WTC11 (cell line): ENCODE results near the gene GCFC2. TPM values are rescaled to one million over a fixed set of nuclear protein-coding genes. Genes with fewer than 3 reads are reported as not detected.

Experiments
- ATAC-seq: fragments of 200-7000 bp; cut with Tn5 transposase; 2 replicates; pipeline ENCODE4 v1.10.0; 2021; ENCODE audit warnings: mild to moderate bottlenecking, moderate library complexity
- CTCF ChIA-PET: fragments of 300-600 bp; sonication (Branson Sonifier 250); formaldehyde crosslinking; loops from one replicate; lab custom pipeline; 2021; ENCODE audit warnings: antibody characterized with exemption; lab: Charles Lee
- POLR2A ChIA-PET: fragments of 350-600 bp; sonication (Branson Sonifier 250); formaldehyde crosslinking; loops from one replicate; lab custom pipeline; 2021; ENCODE audit warnings: antibody characterized with exemption; lab: Charles Lee
- DNase-seq: peaks from one replicate; pipeline ENCODE4 v3.0.0; 2021; ENCODE audit warnings: low spot score
- H3K27ac Mint-ChIP-seq: 2 replicates; pipeline ENCODE4 v1.8.0; 2021; ENCODE audit warnings: mixed read lengths
- H3K27me3 Mint-ChIP-seq: 2 replicates; pipeline ENCODE4 v1.8.0; 2021; ENCODE audit warnings: low read depth, mild to moderate bottlenecking, moderate library complexity, mixed read lengths
- H3K36me3 Mint-ChIP-seq: 2 replicates; pipeline ENCODE4 v1.8.0; 2021; ENCODE audit warnings: mixed read lengths
- H3K4me1 Mint-ChIP-seq: 2 replicates; pipeline ENCODE4 v1.8.0; 2022; ENCODE audit warnings: mixed read lengths
- H3K4me3 Mint-ChIP-seq: 2 replicates; pipeline ENCODE4 v1.8.0; 2021; ENCODE audit warnings: mild to moderate bottlenecking, moderate library complexity, mixed read lengths
- H3K9me3 Mint-ChIP-seq: 2 replicates; pipeline ENCODE4 v1.8.0; 2021; ENCODE audit warnings: mixed read lengths
- ATF1 ChIP-seq: sonication (generic); formaldehyde crosslinking; IDR thresholded peaks from 2 replicates; pipeline ENCODE4 v1.8.1; 2023; ENCODE audit warnings: mild to moderate bottlenecking, moderate library complexity, missing genetic modification reagents
- ELF4 ChIP-seq: sonication (generic); formaldehyde crosslinking; IDR thresholded peaks from 2 replicates; pipeline ENCODE4 v1.8.1; 2022; ENCODE audit warnings: low read depth, mild to moderate bottlenecking, moderate library complexity, missing genetic modification reagents
- FOXK1 ChIP-seq: sonication (generic); formaldehyde crosslinking; IDR thresholded peaks from 2 replicates; pipeline ENCODE4 v1.8.0; 2022; ENCODE audit warnings: mild to moderate bottlenecking, moderate library complexity, missing genetic modification reagents
- GABPB1 ChIP-seq: sonication (generic); formaldehyde crosslinking; IDR thresholded peaks from 2 replicates; pipeline ENCODE4 v1.8.1; 2023; ENCODE audit warnings: mild to moderate bottlenecking, missing genetic modification reagents
- HMGA2 ChIP-seq: fragments of 250-450 bp; sonication (Bioruptor Pico); IDR thresholded peaks from 2 replicates; pipeline ENCODE4 v1.4.0; 2021; ENCODE audit warnings: mild to moderate bottlenecking, moderate library complexity
- NFATC4 ChIP-seq: fragments of 250-450 bp; sonication (Bioruptor Pico); IDR thresholded peaks from 2 replicates; pipeline ENCODE4 v1.9.0; 2021; ENCODE audit warnings: mild to moderate bottlenecking
- NFE2L1 ChIP-seq: sonication (generic); formaldehyde crosslinking; IDR thresholded peaks from 2 replicates; pipeline ENCODE4 v1.8.1; 2023; ENCODE audit warnings: missing genetic modification reagents
- NFYB ChIP-seq: sonication (generic); formaldehyde crosslinking; conservative IDR thresholded peaks from 2 replicates; pipeline ENCODE4 v1.8.0; 2022; ENCODE audit warnings: low read depth, missing genetic modification reagents
- NR3C1 ChIP-seq: sonication (generic); formaldehyde crosslinking; conservative IDR thresholded peaks from 2 replicates; pipeline ENCODE4 v1.8.1; 2023; ENCODE audit warnings: low read depth, mild to moderate bottlenecking, missing genetic modification reagents
- RORB ChIP-seq: fragments of 250-450 bp; sonication (Bioruptor Pico); IDR thresholded peaks from 2 replicates; pipeline ENCODE4 v1.9.0; 2021; ENCODE audit warnings: mild to moderate bottlenecking
- SMAD3 ChIP-seq: sonication (generic); formaldehyde crosslinking; IDR thresholded peaks from 2 replicates; pipeline ENCODE4 v1.8.0; 2022; ENCODE audit warnings: missing genetic modification reagents, mild to moderate bottlenecking, borderline replicate concordance
- SMAD4 ChIP-seq: sonication (generic); formaldehyde crosslinking; IDR thresholded peaks from 2 replicates; pipeline ENCODE4 v1.8.0; 2022; ENCODE audit warnings: mild to moderate bottlenecking, missing genetic modification reagents
- SOX15 ChIP-seq: fragments of 250-450 bp; sonication (Bioruptor Pico); IDR thresholded peaks from 2 replicates; pipeline ENCODE4 v1.9.0; 2021; ENCODE audit warnings: mild to moderate bottlenecking
- SP1 ChIP-seq: sonication (generic); formaldehyde crosslinking; conservative IDR thresholded peaks from 2 replicates; pipeline ENCODE4 v1.8.1; 2022; ENCODE audit warnings: missing genetic modification reagents
- TCF7 ChIP-seq: sonication (generic); formaldehyde crosslinking; IDR thresholded peaks from 2 replicates; pipeline ENCODE4 v1.8.0; 2022; ENCODE audit warnings: mild to moderate bottlenecking, low read depth, missing genetic modification reagents, moderate library complexity
- TEAD1 ChIP-seq: sonication (generic); formaldehyde crosslinking; IDR thresholded peaks from 2 replicates; pipeline ENCODE4 v1.8.0; 2022; ENCODE audit warnings: mild to moderate bottlenecking, missing genetic modification reagents
- TP53 ChIP-seq: sonication (generic); formaldehyde crosslinking; IDR thresholded peaks from 2 replicates; pipeline ENCODE4 v1.8.1; 2023; ENCODE audit warnings: mild to moderate bottlenecking, missing genetic modification reagents
- ZNF121 ChIP-seq: sonication (generic); formaldehyde crosslinking; IDR thresholded peaks from 2 replicates; pipeline ENCODE4 v1.8.0; 2023; ENCODE audit warnings: missing genetic modification reagents
- ZNF317 ChIP-seq: sonication (generic); formaldehyde crosslinking; IDR thresholded peaks from 2 replicates; pipeline ENCODE4 v1.8.1; 2023; ENCODE audit warnings: low read depth, mild to moderate bottlenecking, moderate library complexity, missing genetic modification reagents, borderline replicate concordance
- ZNF671 ChIP-seq: fragments of 250-450 bp; sonication (Bioruptor Pico); IDR thresholded peaks from 2 replicates; pipeline ENCODE4 v1.8.0; 2021; ENCODE audit warnings: mild to moderate bottlenecking
- total RNA-seq: library from RNA; stranded (reverse); gene quantifications from 3 replicates; pipeline ENCODE4 v1.2.3, GENCODE V29; 2021
- TF ChIP-seq, protein P1 (sequence below): sonication (generic); formaldehyde crosslinking; IDR thresholded peaks from 2 replicates; pipeline ENCODE4 v1.8.0; 2022; ENCODE audit warnings: mild to moderate bottlenecking, missing genetic modification reagents
- TF ChIP-seq, protein P2 (sequence below): sonication (generic); formaldehyde crosslinking; IDR thresholded peaks from 2 replicates; pipeline ENCODE4 v1.8.1; 2023; ENCODE audit warnings: mild to moderate bottlenecking, missing genetic modification reagents
- TF ChIP-seq, protein P3 (sequence below): sonication (generic); formaldehyde crosslinking; conservative IDR thresholded peaks from 2 replicates; pipeline ENCODE4 v1.8.1; 2023; ENCODE audit warnings: mild to moderate bottlenecking, low read depth, missing genetic modification reagents, moderate library complexity
- TF ChIP-seq, protein P4 (sequence below): sonication (generic); formaldehyde crosslinking; IDR thresholded peaks from 2 replicates; pipeline ENCODE4 v1.8.0; 2022; ENCODE audit warnings: mild to moderate bottlenecking, missing genetic modification reagents
- TF ChIP-seq, protein P5 (sequence below): sonication (generic); formaldehyde crosslinking; conservative IDR thresholded peaks from 2 replicates; pipeline ENCODE4 v1.8.1; 2022; ENCODE audit warnings: mild to moderate bottlenecking, missing genetic modification reagents

Gene GCFC2
- total RNA-seq, 1 experiment from 2014 or later, result 14.4 TPM

DNA sequence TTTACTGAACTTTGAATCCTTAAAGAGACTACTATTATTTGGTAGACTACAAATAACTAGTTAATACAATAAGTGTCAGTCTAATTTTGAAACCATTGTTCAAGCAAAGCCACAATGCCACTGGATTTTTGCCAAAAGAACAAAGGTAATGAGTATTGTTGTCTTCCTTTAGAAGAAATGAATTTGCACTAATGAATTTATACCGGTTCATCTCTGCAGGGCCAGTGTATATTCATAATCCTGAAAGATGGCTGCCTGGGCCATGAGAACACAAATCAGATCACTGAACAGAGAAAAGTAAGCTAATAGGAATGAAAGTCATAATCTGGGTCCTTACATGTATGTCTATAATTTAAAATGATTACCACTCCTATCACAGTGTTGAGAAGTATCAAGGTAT, 31.2 kb downstream of the GCFC2 start:
- no peak overlapping the region for H3K27ac Mint-ChIP-seq
- H3K4me3 Mint-ChIP-seq, result no peak overlapping the region
- ChIA-PET POLR2A (no interaction called here), CTCF (interaction anchor here (0.6 to 3.2 kb wide), 2 partner anchors 39 kb away, joined by 3 to 33 read pairs; no protein-coding TSS in a partner anchor)
- H3K9me3 Mint-ChIP-seq, result no peaks in the 10 kb centered on the region
- no peak for ATAC-seq
- no peaks in the 10 kb centered on the region for H3K27me3 Mint-ChIP-seq
- no peak for DNase-seq
- peaks cover 24% of the 10 kb centered on the region for H3K36me3 Mint-ChIP-seq
- TF ChIP-seq, protein P1, sequence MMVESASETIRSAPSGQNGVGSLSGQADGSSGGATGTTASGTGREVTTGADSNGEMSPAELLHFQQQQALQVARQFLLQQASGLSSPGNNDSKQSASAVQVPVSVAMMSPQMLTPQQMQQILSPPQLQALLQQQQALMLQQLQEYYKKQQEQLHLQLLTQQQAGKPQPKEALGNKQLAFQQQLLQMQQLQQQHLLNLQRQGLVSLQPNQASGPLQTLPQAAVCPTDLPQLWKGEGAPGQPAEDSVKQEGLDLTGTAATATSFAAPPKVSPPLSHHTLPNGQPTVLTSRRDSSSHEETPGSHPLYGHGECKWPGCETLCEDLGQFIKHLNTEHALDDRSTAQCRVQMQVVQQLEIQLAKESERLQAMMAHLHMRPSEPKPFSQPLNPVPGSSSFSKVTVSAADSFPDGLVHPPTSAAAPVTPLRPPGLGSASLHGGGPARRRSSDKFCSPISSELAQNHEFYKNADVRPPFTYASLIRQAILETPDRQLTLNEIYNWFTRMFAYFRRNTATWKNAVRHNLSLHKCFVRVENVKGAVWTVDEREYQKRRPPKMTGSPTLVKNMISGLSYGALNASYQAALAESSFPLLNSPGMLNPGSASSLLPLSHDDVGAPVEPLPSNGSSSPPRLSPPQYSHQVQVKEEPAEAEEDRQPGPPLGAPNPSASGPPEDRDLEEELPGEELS, result no peak
- H3K4me1 Mint-ChIP-seq, result no peaks in the 10 kb centered on the region

DNA sequence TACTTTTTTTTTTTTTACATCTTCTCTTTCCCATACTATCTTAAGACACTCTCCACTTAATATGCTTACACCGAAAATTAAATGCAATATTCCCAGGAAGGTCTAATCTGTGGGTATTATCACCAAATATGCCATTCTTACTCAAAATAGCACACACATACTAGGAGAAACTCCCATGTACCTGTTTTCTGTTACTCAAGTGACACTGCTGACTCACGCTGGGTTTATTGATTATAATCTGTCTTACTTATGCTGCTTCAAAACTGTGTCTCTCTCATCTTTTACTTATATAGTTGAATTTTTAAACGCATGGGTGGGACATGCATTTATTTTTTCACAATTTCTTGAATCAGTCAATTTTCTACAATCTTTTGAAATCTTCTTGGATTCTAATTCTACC, 34.3 kb downstream of the GCFC2 start:
- H3K27me3 Mint-ChIP-seq, result no peaks in the 10 kb centered on the region

DNA sequence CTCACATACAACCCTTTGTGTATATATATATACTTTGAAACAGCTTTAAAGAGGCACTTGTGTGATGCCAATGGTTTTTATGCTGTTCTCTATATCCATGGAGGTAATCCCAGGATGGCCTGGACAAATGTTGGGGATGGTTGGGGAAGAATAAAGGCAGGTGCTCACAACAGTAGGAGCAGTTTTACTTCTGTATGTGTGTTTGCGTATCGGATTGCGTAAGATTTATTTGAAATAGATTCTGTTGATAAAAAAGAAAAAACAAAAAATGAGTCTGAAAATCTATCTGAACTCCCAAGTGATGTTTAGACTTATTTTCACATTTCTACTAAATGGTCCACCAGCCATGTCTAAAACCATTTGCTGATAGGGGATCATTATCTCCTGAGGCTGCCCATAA, 34.8 kb downstream of the GCFC2 start:
- Mint-ChIP-seq H3K27ac (no peak overlapping the region), H3K36me3 (peaks cover 29% of the 10 kb centered on the region), H3K9me3 (no peaks in the 10 kb centered on the region), H3K4me3 (no peak overlapping the region), H3K27me3 (no peaks in the 10 kb centered on the region), H3K4me1 (no peaks in the 10 kb centered on the region)
- ChIA-PET CTCF (interaction anchor here (1.3 kb wide), 1 partner anchor 8 kb away, joined by 5 read pairs; no protein-coding TSS in a partner anchor), POLR2A (no interaction called here)
- DNase-seq (no peak), ATAC-seq (no peak)
- TF ChIP-seq NR3C1 (CRISPR knock-in tag) (no peak), TCF7 (CRISPR knock-in tag) (no peak), GABPB1 (no peak), SOX15 (CRISPR knock-in tag) (no peak), NFE2L1 (CRISPR knock-in tag) (no peak), NFATC4 (no peak), ATF1 (no peak), ZNF121 (CRISPR knock-in tag) (no peak)
- TF ChIP-seq, protein P2, sequence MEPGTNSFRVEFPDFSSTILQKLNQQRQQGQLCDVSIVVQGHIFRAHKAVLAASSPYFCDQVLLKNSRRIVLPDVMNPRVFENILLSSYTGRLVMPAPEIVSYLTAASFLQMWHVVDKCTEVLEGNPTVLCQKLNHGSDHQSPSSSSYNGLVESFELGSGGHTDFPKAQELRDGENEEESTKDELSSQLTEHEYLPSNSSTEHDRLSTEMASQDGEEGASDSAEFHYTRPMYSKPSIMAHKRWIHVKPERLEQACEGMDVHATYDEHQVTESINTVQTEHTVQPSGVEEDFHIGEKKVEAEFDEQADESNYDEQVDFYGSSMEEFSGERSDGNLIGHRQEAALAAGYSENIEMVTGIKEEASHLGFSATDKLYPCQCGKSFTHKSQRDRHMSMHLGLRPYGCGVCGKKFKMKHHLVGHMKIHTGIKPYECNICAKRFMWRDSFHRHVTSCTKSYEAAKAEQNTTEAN, result no peak
- TF ChIP-seq, protein P3, sequence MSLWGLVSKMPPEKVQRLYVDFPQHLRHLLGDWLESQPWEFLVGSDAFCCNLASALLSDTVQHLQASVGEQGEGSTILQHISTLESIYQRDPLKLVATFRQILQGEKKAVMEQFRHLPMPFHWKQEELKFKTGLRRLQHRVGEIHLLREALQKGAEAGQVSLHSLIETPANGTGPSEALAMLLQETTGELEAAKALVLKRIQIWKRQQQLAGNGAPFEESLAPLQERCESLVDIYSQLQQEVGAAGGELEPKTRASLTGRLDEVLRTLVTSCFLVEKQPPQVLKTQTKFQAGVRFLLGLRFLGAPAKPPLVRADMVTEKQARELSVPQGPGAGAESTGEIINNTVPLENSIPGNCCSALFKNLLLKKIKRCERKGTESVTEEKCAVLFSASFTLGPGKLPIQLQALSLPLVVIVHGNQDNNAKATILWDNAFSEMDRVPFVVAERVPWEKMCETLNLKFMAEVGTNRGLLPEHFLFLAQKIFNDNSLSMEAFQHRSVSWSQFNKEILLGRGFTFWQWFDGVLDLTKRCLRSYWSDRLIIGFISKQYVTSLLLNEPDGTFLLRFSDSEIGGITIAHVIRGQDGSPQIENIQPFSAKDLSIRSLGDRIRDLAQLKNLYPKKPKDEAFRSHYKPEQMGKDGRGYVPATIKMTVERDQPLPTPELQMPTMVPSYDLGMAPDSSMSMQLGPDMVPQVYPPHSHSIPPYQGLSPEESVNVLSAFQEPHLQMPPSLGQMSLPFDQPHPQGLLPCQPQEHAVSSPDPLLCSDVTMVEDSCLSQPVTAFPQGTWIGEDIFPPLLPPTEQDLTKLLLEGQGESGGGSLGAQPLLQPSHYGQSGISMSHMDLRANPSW (CRISPR knock-in tag), result no peak
- TF ChIP-seq, protein P4, sequence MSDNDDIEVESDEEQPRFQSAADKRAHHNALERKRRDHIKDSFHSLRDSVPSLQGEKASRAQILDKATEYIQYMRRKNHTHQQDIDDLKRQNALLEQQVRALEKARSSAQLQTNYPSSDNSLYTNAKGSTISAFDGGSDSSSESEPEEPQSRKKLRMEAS, result no peak

More for the DNA sequence above, 34.3 kb downstream of the GCFC2 start:
- H3K9me3 Mint-ChIP-seq, result no peaks in the 10 kb centered on the region
- DNase-seq, result no peak
- no peak for ATAC-seq
- H3K4me1 Mint-ChIP-seq, result no peaks in the 10 kb centered on the region
- ChIA-PET POLR2A (no interaction called here), CTCF (interaction anchor here (0.5 to 3.2 kb wide), 16 partner anchors 8 to 1673 kb away, joined by 3 to 33 read pairs (median 4); partner anchors contain the start of genes GCFC2 and MRPL19)
- H3K4me3 Mint-ChIP-seq, result no peak overlapping the region
- H3K36me3 Mint-ChIP-seq, result peaks cover 27% of the 10 kb centered on the region
- TF ChIP-seq ZNF671 (no peak), SMAD3 (CRISPR knock-in tag) (no peak), TEAD1 (no peak), RORB (CRISPR knock-in tag) (no peak), FOXK1 (CRISPR knock-in tag) (no peak), ZNF317 (CRISPR knock-in tag) (no peak), TP53 (CRISPR knock-in tag) (no peak), NFYB (CRISPR knock-in tag) (no peak), ELF4 (CRISPR knock-in tag) (no peak), SMAD4 (CRISPR knock-in tag) (no peak), NFATC4 (no peak), SP1 (CRISPR knock-in tag) (no peak), HMGA2 (no peak)
- TF ChIP-seq, protein P2, result no peak
- TF ChIP-seq, protein P3 (CRISPR knock-in tag), result no peak
- TF ChIP-seq, protein P5, sequence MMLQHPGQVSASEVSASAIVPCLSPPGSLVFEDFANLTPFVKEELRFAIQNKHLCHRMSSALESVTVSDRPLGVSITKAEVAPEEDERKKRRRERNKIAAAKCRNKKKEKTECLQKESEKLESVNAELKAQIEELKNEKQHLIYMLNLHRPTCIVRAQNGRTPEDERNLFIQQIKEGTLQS (CRISPR knock-in tag), result no peak
- no peak overlapping the region for H3K27ac Mint-ChIP-seq
